Liver (tissue), 9 donors: ENCODE results near the gene PALB2. TPM values are rescaled to one million over a fixed set of nuclear protein-coding genes. Genes with fewer than 3 reads are reported as not detected.

ENCODE experiments used
- DNase-seq: peaks from one replicate; pipeline ENCODE4 v3.0.0-alpha.2; 2017; ENCODE audit warnings: low spot score
- H3K27ac ChIP-seq, 2 donors: one replicate each; pipeline ENCODE4 v1.7.0; 2013; ENCODE audit warnings: inconsistent platforms in 2 of 2, low read length in 2 of 2, control low read depth in 1 of 2, low read depth in 1 of 2, mild to moderate bottlenecking in 1 of 2
- H3K27me3 ChIP-seq, 4 donors: one replicate each; pipeline versions ENCODE4 v1.6.1 to v1.7.0; 2013; ENCODE audit warnings: low read length in 3 of 4, inconsistent platforms in 1 of 4, mild to moderate bottlenecking in 1 of 4, moderate library complexity in 1 of 4; ENCODE audit not compliant: control insufficient read depth in 4 of 4, insufficient read depth in 4 of 4
- H3K36me3 ChIP-seq, 4 donors: one replicate each; pipeline versions ENCODE4 v1.6.1 to v1.7.0; 2013; ENCODE audit warnings: low read length in 3 of 4, mild to moderate bottlenecking in 3 of 4, low read depth in 1 of 4, moderate library complexity in 1 of 4; ENCODE audit not compliant: control insufficient read depth in 4 of 4, insufficient read depth in 3 of 4
- H3K4me1 ChIP-seq, 4 donors: one replicate each; pipeline versions ENCODE4 v1.6.1 to v1.7.0; 2013; ENCODE audit warnings: low read length in 3 of 4, mild to moderate bottlenecking in 3 of 4, moderate library complexity in 1 of 4; ENCODE audit not compliant: control insufficient read depth in 4 of 4, insufficient read depth in 4 of 4
- H3K4me3 ChIP-seq, 3 donors: one replicate each; pipeline versions ENCODE4 v1.6.1 to v1.7.0; 2013; ENCODE audit warnings: low read length in 3 of 3, control low read depth in 1 of 3, low read depth in 1 of 3, mild to moderate bottlenecking in 1 of 3
- H3K9ac ChIP-seq, 2 donors: one replicate each; pipeline ENCODE4 v1.7.0; 2013; ENCODE audit warnings: low read length in 2 of 2, mild to moderate bottlenecking in 2 of 2, moderate library complexity in 2 of 2, control low read depth in 1 of 2, low read depth in 1 of 2
- H3K9me3 ChIP-seq, 4 donors: one replicate each; pipeline versions ENCODE4 v1.6.1 to v1.7.0; 2013; ENCODE audit warnings: low read length in 3 of 4; ENCODE audit not compliant: control insufficient read depth in 4 of 4
- EGR1 ChIP-seq, 2 donors: IDR thresholded peaks; 2 replicates each; pipeline ENCODE4 v1.6.1; 2016 to 2018; ENCODE audit warnings: antibody characterized with exemption in 2 of 2, low read depth in 2 of 2
- FOXA1 ChIP-seq: IDR thresholded peaks from 2 replicates; pipeline ENCODE4 v1.6.1; 2016; ENCODE audit warnings: antibody characterized with exemption
- FOXA2 ChIP-seq: IDR thresholded peaks from 2 replicates; pipeline ENCODE4 v1.6.1; 2016; ENCODE audit warnings: antibody characterized with exemption
- GABPA ChIP-seq, 2 donors: IDR thresholded peaks in 1 of 2; conservative IDR thresholded peaks in 1 of 2; 2 replicates each; pipeline ENCODE4 v1.6.1; 2016; ENCODE audit warnings: antibody characterized with exemption in 2 of 2, mild to moderate bottlenecking in 1 of 2, moderate library complexity in 1 of 2
- HNF4A ChIP-seq, 2 donors: conservative IDR thresholded peaks; 2 replicates each; pipeline ENCODE4 v1.6.1; 2016; ENCODE audit warnings: antibody characterized with exemption in 2 of 2, mild to moderate bottlenecking in 2 of 2
- HNF4G ChIP-seq: IDR thresholded peaks from 2 replicates; pipeline ENCODE4 v1.6.1; 2016; ENCODE audit warnings: antibody characterized with exemption
- JUND ChIP-seq, 2 donors: IDR thresholded peaks; 2 replicates each; pipeline ENCODE4 v1.6.1; 2016; ENCODE audit warnings: antibody characterized with exemption in 2 of 2
- MAX ChIP-seq: IDR thresholded peaks from 2 replicates; pipeline ENCODE4 v1.6.1; 2016; ENCODE audit warnings: antibody characterized with exemption
- NR2F2 ChIP-seq: IDR thresholded peaks from 2 replicates; pipeline ENCODE4 v1.6.1; 2016; ENCODE audit warnings: antibody characterized with exemption
- RAD21 ChIP-seq, 2 donors: IDR thresholded peaks; 2 replicates each; pipeline ENCODE4 v1.6.1; 2016; ENCODE audit warnings: antibody characterized with exemption in 2 of 2, mild to moderate bottlenecking in 2 of 2
- REST ChIP-seq: IDR thresholded peaks from 2 replicates; pipeline ENCODE4 v1.6.1; 2016; ENCODE audit warnings: antibody characterized with exemption, mild to moderate bottlenecking
- RXRA ChIP-seq, 2 donors: IDR thresholded peaks; 2 replicates each; pipeline ENCODE4 v1.6.1; 2017 to 2018; ENCODE audit warnings: antibody characterized with exemption in 2 of 2, mild to moderate bottlenecking in 1 of 2
- SP1 ChIP-seq: IDR thresholded peaks from 2 replicates; pipeline ENCODE4 v1.6.1; 2018; ENCODE audit warnings: antibody characterized with exemption, mild to moderate bottlenecking
- TAF1 ChIP-seq: conservative IDR thresholded peaks from 2 replicates; pipeline ENCODE4 v1.6.1; 2016; ENCODE audit warnings: antibody characterized with exemption, mild to moderate bottlenecking
- YY1 ChIP-seq: IDR thresholded peaks from 2 replicates; pipeline ENCODE4 v1.6.1; 2016; ENCODE audit warnings: antibody characterized with exemption, mild to moderate bottlenecking
- ZBTB33 ChIP-seq: IDR thresholded peaks from 2 replicates; pipeline ENCODE4 v1.6.1; 2016; ENCODE audit warnings: antibody characterized with exemption
- WGBS: extraction: QIAGEN DNeasy Blood & Tissue Kit; methylation state at CpG from one replicate; pipeline ENCODE4 v1.1.7; 2013; 5-methylcytosine and 5-hydroxymethylcytosine counted together
- polyA plus RNA-seq, 2 donors: library from polyadenylated mRNA; stranded (reverse) in 1 of 2; unstranded in 1 of 2; fragments of 200-250 nt in 1 of 2; fragments of >200 nt in 1 of 2; fragmentation: Nextera tagmentation in 1 of 2; extraction: Ambion mirVana in 1 of 2; gene quantifications; one replicate each; pipeline versions ENCODE4 v1.2.1 to v1.2.3, GENCODE V29; 2013 to 2015
- total RNA-seq, 2 donors: library from RNA; depleted of rRNA; stranded (reverse); fragments of >200 nt; gene quantifications; one replicate each; pipeline ENCODE4 v1.2.3, GENCODE V29; 2014
- TF ChIP-seq, protein P1 (sequence below): fragments of 150-350 bp; IDR thresholded peaks from 2 replicates; pipeline ENCODE4 v1.5.1; 2017; ENCODE audit warnings: improper control_type of control experiment, low read depth, low read length; ENCODE audit not compliant: missing input control
- TF ChIP-seq, protein P2 (sequence below): IDR thresholded peaks from 2 replicates; pipeline ENCODE4 v1.6.1; 2016; ENCODE audit warnings: antibody characterized with exemption
- donor health status: healthy.
- donor health status: healthy.
- donor health status: healthy.
- donor health status: healthy.
- donor health status: healthy.

Gene PALB2
- total RNA-seq: 1 to 10 TPM; 4.5 to 7.6 TPM
- polyA plus RNA-seq: 1 to 10 TPM; 4.1 to 5.0 TPM

GRCh38 chr16:23640931-23641765, at the start of gene PALB2, which contains the start of gene DCTN5:
Gene PALB2, minus strand, starts transcription at chr16:23641310. Its CDS starts 153 bp downstream, at chr16:23641157.
Gene DCTN5, plus strand, starts transcription at chr16:23641466. Its CDS starts 77 bp downstream, at chr16:23641543.
- TF ChIP-seq YY1 (peak; percentile 94), RXRA (IDR thresholded peaks at IDR 0.05) (peak; percentile 7 to 13), JUND (IDR thresholded peaks at IDR 0.05) (no peak), HNF4A (conservative IDR thresholded peaks at IDR 0.05) (peak; percentile 14 to 47), HNF4G (no peak), FOXA1 (no peak), FOXA2 (no peak), SP1 (peak; percentile 59), NR2F2 (peak; percentile 55), TAF1 (no peak), REST (no peak), GABPA (IDR thresholded peaks at IDR 0.05 in 1 of 2, conservative IDR thresholded peaks at IDR 0.05 in 1 of 2) (peak; percentile 95 to 96), EGR1 (IDR thresholded peaks at IDR 0.05; ENCODE audit: low read depth in 2 of 2) (peak in 1 of 2 donors; percentile 33), RAD21 (IDR thresholded peaks at IDR 0.05) (no peak), MAX (peak; percentile 90), ZBTB33 (no peak)
- TF ChIP-seq, protein P1, sequence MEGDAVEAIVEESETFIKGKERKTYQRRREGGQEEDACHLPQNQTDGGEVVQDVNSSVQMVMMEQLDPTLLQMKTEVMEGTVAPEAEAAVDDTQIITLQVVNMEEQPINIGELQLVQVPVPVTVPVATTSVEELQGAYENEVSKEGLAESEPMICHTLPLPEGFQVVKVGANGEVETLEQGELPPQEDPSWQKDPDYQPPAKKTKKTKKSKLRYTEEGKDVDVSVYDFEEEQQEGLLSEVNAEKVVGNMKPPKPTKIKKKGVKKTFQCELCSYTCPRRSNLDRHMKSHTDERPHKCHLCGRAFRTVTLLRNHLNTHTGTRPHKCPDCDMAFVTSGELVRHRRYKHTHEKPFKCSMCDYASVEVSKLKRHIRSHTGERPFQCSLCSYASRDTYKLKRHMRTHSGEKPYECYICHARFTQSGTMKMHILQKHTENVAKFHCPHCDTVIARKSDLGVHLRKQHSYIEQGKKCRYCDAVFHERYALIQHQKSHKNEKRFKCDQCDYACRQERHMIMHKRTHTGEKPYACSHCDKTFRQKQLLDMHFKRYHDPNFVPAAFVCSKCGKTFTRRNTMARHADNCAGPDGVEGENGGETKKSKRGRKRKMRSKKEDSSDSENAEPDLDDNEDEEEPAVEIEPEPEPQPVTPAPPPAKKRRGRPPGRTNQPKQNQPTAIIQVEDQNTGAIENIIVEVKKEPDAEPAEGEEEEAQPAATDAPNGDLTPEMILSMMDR: no peak
- TF ChIP-seq, protein P2, sequence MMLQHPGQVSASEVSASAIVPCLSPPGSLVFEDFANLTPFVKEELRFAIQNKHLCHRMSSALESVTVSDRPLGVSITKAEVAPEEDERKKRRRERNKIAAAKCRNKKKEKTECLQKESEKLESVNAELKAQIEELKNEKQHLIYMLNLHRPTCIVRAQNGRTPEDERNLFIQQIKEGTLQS: no peak
- Histone ChIP-seq H3K4me1 (peaks cover 3 to 23% (median 20%) of the 10 kb centered on the region in 4 donors), H3K27me3 (no peaks in the 10 kb centered on the region), H3K27ac (peak within 1 kb of the TSS; percentile 69), H3K9me3 (no peaks in the 10 kb centered on the region), H3K9ac (peak within 1 kb of the TSS; percentile 78 to 97), H3K4me3 (peak within 1 kb of the TSS; percentile 86 to 100 (median 97)), H3K36me3 (peaks cover 6 to 11% (median 8%) of the 10 kb centered on the region in 4 donors)
- peak; percentile 88 for DNase-seq
- under 1% methylated on average over 64 of the region's 64 CpGs for WGBS
